CD4-positive, alpha-beta T cell (primary cell): ENCODE results near the gene IL17RB. TPM values are rescaled to one million over a fixed set of nuclear protein-coding genes. Genes with fewer than 3 reads are reported as not detected.

Experiments used
- ATAC-seq: fragments of 200-7000 bp; cut with Tn5 transposase; one replicate; pipeline ENCODE4 v1.10.0; 2022; ENCODE audit warnings: mild to moderate bottlenecking; ENCODE audit not compliant: poor library complexity
- CTCF ChIA-PET: fragments of 350-600 bp; sonication (Branson Sonifier 250); formaldehyde crosslinking; loops from one replicate; lab custom pipeline; 2021; ENCODE audit warnings: antibody characterized with exemption, inconsistent platforms; lab: Charles Lee
- POLR2A ChIA-PET: fragments of 350-600 bp; sonication (Branson Sonifier 250); formaldehyde crosslinking; loops from one replicate; lab custom pipeline; 2021; ENCODE audit warnings: antibody characterized with exemption, inconsistent platforms; lab: Charles Lee
- DNase-seq, 14 experiments: peaks; one replicate each; pipeline ENCODE4 v3.0.0-alpha.2; 2013 to 2020; ENCODE audit warnings: mixed read lengths in 2 of 14
- H3K27ac ChIP-seq, 2 donors: one replicate each; pipeline versions ENCODE4 v1.5.1 to v1.7.0; 2013; ENCODE audit warnings: low read length in 2 of 2, low read depth in 1 of 2, mild to moderate bottlenecking in 1 of 2
- H3K27me3 ChIP-seq, 2 experiments: 1 replicate in 1 of 2; 2 replicates in 1 of 2; pipeline versions ENCODE4 v1.6.1 to v1.7.0; 2013; ENCODE audit warnings: low read length in 2 of 2, control low read depth in 1 of 2, mild to moderate bottlenecking in 1 of 2, moderate library complexity in 1 of 2; ENCODE audit not compliant: insufficient read depth in 2 of 2, control insufficient read depth in 1 of 2
- H3K36me3 ChIP-seq: one replicate; pipeline ENCODE4 v1.6.1; 2013; ENCODE audit warnings: low read length, control low read depth; ENCODE audit not compliant: insufficient read depth
- H3K4me1 ChIP-seq: one replicate; pipeline ENCODE4 v1.6.1; 2013; ENCODE audit warnings: low read length, control low read depth; ENCODE audit not compliant: insufficient read depth
- H3K4me3 ChIP-seq: one replicate; pipeline ENCODE4 v1.5.1; 2013; ENCODE audit warnings: mild to moderate bottlenecking, low read length, moderate library complexity
- H3K9me3 ChIP-seq, 2 experiments: 1 replicate in 1 of 2; 2 replicates in 1 of 2; pipeline versions ENCODE4 v1.6.1 to v1.7.0; 2013; ENCODE audit warnings: low read length in 2 of 2, mild to moderate bottlenecking in 2 of 2, control low read depth in 1 of 2, moderate library complexity in 1 of 2; ENCODE audit not compliant: control insufficient read depth in 1 of 2, insufficient read depth in 1 of 2
- H3K27ac Mint-ChIP-seq: one replicate; pipeline ENCODE4 v1.8.0; 2020; ENCODE audit warnings: mixed read lengths
- H3K27me3 Mint-ChIP-seq: one replicate; pipeline ENCODE4 v1.8.0; 2021; ENCODE audit warnings: mixed read lengths
- H3K36me3 Mint-ChIP-seq: one replicate; pipeline ENCODE4 v1.8.0; 2021; ENCODE audit warnings: low read depth, mixed read lengths
- H3K4me1 Mint-ChIP-seq: one replicate; pipeline ENCODE4 v1.8.0; 2021; ENCODE audit warnings: low read depth, mixed read lengths
- H3K4me3 Mint-ChIP-seq: one replicate; pipeline ENCODE4 v1.8.0; 2020; ENCODE audit warnings: mild to moderate bottlenecking, mixed read lengths
- H3K9me3 Mint-ChIP-seq: one replicate; pipeline ENCODE4 v1.8.0; 2020; ENCODE audit warnings: mixed read lengths
- intact Hi-C, 2 experiments: fragments of 100-400 bp; cut with DNase I in 1 of 2; cut with micrococcal nuclease in 1 of 2; formaldehyde crosslinking; loops; one replicate each; pipeline versions ENCODE4 v1.15.1 to v1.9.0; 2023 to 2025; cut with DNase I, micrococcal nuclease
- total RNA-seq, 174 experiments: library from RNA in 2 of 174; stranded (reverse) in 2 of 174; gene quantifications; one replicate each; pipeline ENCODE4 v1.2.3 and lab custom pipeline; 2021 to 2026
- TF ChIP-seq, protein P1 (sequence below): fragments of 200-600 bp; IDR thresholded peaks from one replicate; pipeline ENCODE4 v1.8.0; 2022; ENCODE audit warnings: antibody characterized with exemption, mild to moderate bottlenecking

Gene IL17RB
- total RNA-seq, 2 experiments from 2014 or later: 0.22 to 0.36 TPM

DNA sequence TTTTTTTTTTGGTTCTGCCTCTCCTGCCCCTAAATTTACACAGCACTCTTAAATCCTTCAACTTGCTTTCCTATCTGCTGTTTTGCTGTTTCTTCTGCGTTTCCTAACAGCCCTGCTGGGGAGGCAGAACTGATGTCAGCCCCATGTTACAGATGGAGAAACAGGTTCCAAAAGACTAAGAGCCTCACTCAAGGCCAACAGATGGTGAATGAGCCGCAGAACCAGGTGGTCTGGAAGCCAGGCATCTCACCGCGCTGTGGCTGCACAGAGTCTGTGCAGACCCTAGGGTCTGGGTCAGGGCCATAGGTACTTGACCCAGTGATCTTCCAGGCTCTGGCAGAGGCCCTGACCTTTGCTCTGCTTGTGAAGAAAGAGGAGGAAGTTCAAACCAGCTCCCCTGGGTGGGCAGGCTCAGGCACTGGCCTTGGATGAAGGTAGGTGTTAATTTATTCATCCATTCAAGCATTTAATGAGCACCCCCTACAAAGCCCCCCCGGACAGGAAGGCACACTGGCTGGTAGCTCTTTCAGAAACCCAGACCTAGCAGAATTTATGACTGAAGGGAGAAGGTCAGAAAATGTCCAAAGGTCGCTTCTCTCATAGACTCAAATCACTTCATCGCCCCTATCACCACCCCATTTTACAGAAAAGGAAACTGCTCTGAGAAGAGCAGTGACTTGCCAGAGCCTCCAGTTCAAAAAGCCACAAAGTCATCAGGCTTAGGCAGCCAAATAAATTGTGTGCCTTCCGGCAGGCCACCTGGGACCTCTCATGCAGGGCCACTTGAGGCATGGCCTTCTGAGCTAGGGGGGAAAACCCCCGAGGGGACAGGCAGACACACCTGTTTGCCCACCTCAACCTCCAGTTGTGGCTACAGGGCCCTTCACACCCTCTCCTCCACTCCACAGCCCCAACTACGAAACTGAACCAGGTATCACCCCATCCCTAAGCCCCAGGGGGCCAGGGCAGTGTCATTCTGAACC is 2.9 kb upstream of the IL17RB start:
- H3K27me3 ChIP-seq: peaks cover 40 to 53% of the 10 kb centered on the region in 2 experiments
- no peak overlapping the region for H3K27ac ChIP-seq
- peaks cover 53% of the 10 kb centered on the region for H3K27me3 Mint-ChIP-seq
- ChIA-PET CTCF (no interaction called here), POLR2A (no interaction called here)
- H3K4me1 ChIP-seq: peaks cover 13% of the 10 kb centered on the region
- H3K36me3 Mint-ChIP-seq: no peaks in the 10 kb centered on the region
- H3K27ac Mint-ChIP-seq: no peak overlapping the region
- H3K9me3 Mint-ChIP-seq: no peaks in the 10 kb centered on the region
- peaks cover 3% of the 10 kb centered on the region for H3K4me1 Mint-ChIP-seq
- TF ChIP-seq, protein P1, sequence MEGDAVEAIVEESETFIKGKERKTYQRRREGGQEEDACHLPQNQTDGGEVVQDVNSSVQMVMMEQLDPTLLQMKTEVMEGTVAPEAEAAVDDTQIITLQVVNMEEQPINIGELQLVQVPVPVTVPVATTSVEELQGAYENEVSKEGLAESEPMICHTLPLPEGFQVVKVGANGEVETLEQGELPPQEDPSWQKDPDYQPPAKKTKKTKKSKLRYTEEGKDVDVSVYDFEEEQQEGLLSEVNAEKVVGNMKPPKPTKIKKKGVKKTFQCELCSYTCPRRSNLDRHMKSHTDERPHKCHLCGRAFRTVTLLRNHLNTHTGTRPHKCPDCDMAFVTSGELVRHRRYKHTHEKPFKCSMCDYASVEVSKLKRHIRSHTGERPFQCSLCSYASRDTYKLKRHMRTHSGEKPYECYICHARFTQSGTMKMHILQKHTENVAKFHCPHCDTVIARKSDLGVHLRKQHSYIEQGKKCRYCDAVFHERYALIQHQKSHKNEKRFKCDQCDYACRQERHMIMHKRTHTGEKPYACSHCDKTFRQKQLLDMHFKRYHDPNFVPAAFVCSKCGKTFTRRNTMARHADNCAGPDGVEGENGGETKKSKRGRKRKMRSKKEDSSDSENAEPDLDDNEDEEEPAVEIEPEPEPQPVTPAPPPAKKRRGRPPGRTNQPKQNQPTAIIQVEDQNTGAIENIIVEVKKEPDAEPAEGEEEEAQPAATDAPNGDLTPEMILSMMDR: no peak
- no peak overlapping the region for H3K4me3 Mint-ChIP-seq
- DNase-seq (no peak), ATAC-seq (no peak)
- intact Hi-C loops: no loop called here
- H3K9me3 ChIP-seq: no peaks in the 10 kb centered on the region
- H3K36me3 ChIP-seq: no peaks in the 10 kb centered on the region
- no peak overlapping the region for H3K4me3 ChIP-seq

- H3K27ac ChIP-seq: no peak overlapping the region
- DNase-seq: no peak
- H3K4me1 ChIP-seq: peaks cover 13% of the 10 kb centered on the region
- H3K27me3 Mint-ChIP-seq: peaks cover 55% of the 10 kb centered on the region
- no peak for ATAC-seq
- CTCF ChIA-PET: no interaction called here
- no peaks in the 10 kb centered on the region for H3K9me3 Mint-ChIP-seq
- H3K9me3 ChIP-seq: no peaks in the 10 kb centered on the region
- H3K4me3 Mint-ChIP-seq: no peak overlapping the region
- H3K36me3 ChIP-seq: no peaks in the 10 kb centered on the region
- TF ChIP-seq, protein P1: no peak
- no peaks in the 10 kb centered on the region for H3K36me3 Mint-ChIP-seq
- no peak overlapping the region for H3K27ac Mint-ChIP-seq
- peaks cover 37 to 60% of the 10 kb centered on the region in 2 experiments for H3K27me3 ChIP-seq
- intact Hi-C loops: no loop called here
- H3K4me1 Mint-ChIP-seq: peaks cover 3% of the 10 kb centered on the region
- POLR2A ChIA-PET: no interaction called here
- no peak overlapping the region for H3K4me3 ChIP-seq
These were observed 1.9 kb upstream of the IL17RB start for GRCh38 chr3:53844262-53845102.

- H3K9me3 Mint-ChIP-seq: no peaks in the 10 kb centered on the region
- Histone ChIP-seq H3K27me3 (peaks cover 37 to 60% of the 10 kb centered on the region in 2 experiments), H3K36me3 (no peaks in the 10 kb centered on the region), H3K4me3 (peak overlapping the region; percentile 29), H3K4me1 (peaks cover 13% of the 10 kb centered on the region), H3K9me3 (no peaks in the 10 kb centered on the region), H3K27ac (no peak overlapping the region)
- DNase-seq (no peak), ATAC-seq (no peak)
- H3K27ac Mint-ChIP-seq: no peak overlapping the region
- no peaks in the 10 kb centered on the region for H3K36me3 Mint-ChIP-seq
- peaks cover 3% of the 10 kb centered on the region for H3K4me1 Mint-ChIP-seq
- CTCF ChIA-PET: no interaction called here
- POLR2A ChIA-PET: no interaction called here
- peak overlapping the region; percentile 54 for H3K4me3 Mint-ChIP-seq
- intact Hi-C loops: no loop called here
- TF ChIP-seq, protein P1: no peak
- peaks cover 55% of the 10 kb centered on the region for H3K27me3 Mint-ChIP-seq
These were observed 1.1 kb upstream of the IL17RB start for GRCh38 chr3:53845103-53845880.
